Measurements from ENCODE around the gene MIPEP. TPM values are rescaled to one million over a fixed set of nuclear protein-coding genes. Genes with fewer than 3 reads are reported as not detected.

Gene MIPEP
- total RNA-seq, 2 donors from 2014 or later = 7.8 to 14.8 TPM

GRCh38 chr13:23852351-23852750, 36.8 kb downstream of the MIPEP start:
- Histone ChIP-seq H3K27ac (no peak overlapping the region), H3K9me3 (no peaks in the 10 kb centered on the region), H3K4me3 (no peak overlapping the region), H3K27me3 (no peaks in the 10 kb centered on the region), H3K4me1 (peaks cover 4% of the 10 kb centered on the region), H3K36me3 (replicated peaks in 1 of 2; ENCODE audit: insufficient read depth in 1 of 2, low read depth in 2 of 2) (peaks cover 0 to 1% of the 10 kb centered on the region in 2 donors)
- ATAC-seq (no peak), DNase-seq (no peak)
- TF ChIP-seq, protein P1, sequence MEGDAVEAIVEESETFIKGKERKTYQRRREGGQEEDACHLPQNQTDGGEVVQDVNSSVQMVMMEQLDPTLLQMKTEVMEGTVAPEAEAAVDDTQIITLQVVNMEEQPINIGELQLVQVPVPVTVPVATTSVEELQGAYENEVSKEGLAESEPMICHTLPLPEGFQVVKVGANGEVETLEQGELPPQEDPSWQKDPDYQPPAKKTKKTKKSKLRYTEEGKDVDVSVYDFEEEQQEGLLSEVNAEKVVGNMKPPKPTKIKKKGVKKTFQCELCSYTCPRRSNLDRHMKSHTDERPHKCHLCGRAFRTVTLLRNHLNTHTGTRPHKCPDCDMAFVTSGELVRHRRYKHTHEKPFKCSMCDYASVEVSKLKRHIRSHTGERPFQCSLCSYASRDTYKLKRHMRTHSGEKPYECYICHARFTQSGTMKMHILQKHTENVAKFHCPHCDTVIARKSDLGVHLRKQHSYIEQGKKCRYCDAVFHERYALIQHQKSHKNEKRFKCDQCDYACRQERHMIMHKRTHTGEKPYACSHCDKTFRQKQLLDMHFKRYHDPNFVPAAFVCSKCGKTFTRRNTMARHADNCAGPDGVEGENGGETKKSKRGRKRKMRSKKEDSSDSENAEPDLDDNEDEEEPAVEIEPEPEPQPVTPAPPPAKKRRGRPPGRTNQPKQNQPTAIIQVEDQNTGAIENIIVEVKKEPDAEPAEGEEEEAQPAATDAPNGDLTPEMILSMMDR (IDR thresholded peaks at IDR 0.05) = no peak
- intact Hi-C loops (cut with DNase I) = no loop called here
- 47 to 100% methylated on average over 1 to 2 of the region's 2 CpGs for WGBS, 2 donors

GRCh38 chr13:23851106-23851505, 38.1 kb downstream of the MIPEP start:
- intact Hi-C loops (cut with DNase I) = no loop called here
- TF ChIP-seq, protein P1 (IDR thresholded peaks at IDR 0.05) = no peak
- no peak for TF ChIP-seq POLR2A (IDR thresholded peaks at IDR 0.05)
- H3K4me1 ChIP-seq = peaks cover 4% of the 10 kb centered on the region
- DNase-seq (no peak), ATAC-seq (no peak)
- H3K9me3 ChIP-seq = no peaks in the 10 kb centered on the region
- no peak overlapping the region for H3K4me3 ChIP-seq
- H3K27ac ChIP-seq = no peak overlapping the region
- no peaks in the 10 kb centered on the region for H3K27me3 ChIP-seq
- 69 to 70% methylated on average over 2 of the region's 2 CpGs for WGBS, 2 donors
- peaks cover 0 to 1% of the 10 kb centered on the region in 2 donors for H3K36me3 ChIP-seq (replicated peaks in 1 of 2; ENCODE audit: insufficient read depth in 1 of 2, low read depth in 2 of 2)

- Histone ChIP-seq H3K27me3 (no peaks in the 10 kb centered on the region), H3K27ac (no peak overlapping the region), H3K9me3 (no peaks in the 10 kb centered on the region), H3K36me3 (replicated peaks in 1 of 2; ENCODE audit: insufficient read depth in 1 of 2, low read depth in 2 of 2) (peaks cover 0 to 1% of the 10 kb centered on the region in 2 donors), H3K4me3 (no peak overlapping the region), H3K4me1 (peaks cover 4% of the 10 kb centered on the region)
- no peak for ATAC-seq
- no peak for TF ChIP-seq POLR2A (IDR thresholded peaks at IDR 0.05)
- TF ChIP-seq, protein P1 (IDR thresholded peaks at IDR 0.05) = no peak
- DNase-seq = no peak
- 53 to 58% methylated on average over 1 of the region's 1 CpG for WGBS, 2 donors
- intact Hi-C loops (cut with DNase I) = no loop called here
Measured at GRCh38 chr13:23850134-23850533, 39.1 kb downstream of the MIPEP start.

DNA sequence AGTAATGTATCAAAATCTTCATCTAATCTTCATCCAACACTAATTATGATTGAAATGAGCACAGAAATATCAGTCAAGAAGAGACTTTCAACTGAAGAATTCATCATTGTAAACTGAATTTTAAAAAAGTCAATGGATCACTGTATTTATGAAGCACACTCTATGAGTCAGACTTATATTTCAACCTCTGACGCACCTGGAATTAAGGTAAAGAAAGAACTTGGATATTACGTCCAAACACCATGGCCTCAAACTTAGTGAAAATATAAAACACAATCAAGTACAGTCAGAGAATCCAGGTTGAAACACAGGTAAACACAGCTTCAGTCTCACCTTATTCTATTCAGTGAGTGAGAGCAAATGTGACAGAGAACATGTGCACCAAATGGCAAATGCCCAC, 39.5 kb downstream of the MIPEP start:
- WGBS, 2 donors = 95 to 96% methylated on average over 2 of the region's 2 CpGs
- Histone ChIP-seq H3K4me3 (no peak overlapping the region), H3K9me3 (no peaks in the 10 kb centered on the region), H3K4me1 (peaks cover 4% of the 10 kb centered on the region), H3K36me3 (replicated peaks in 1 of 2; ENCODE audit: insufficient read depth in 1 of 2, low read depth in 2 of 2) (peaks cover 0 to 1% of the 10 kb centered on the region in 2 donors), H3K27me3 (no peaks in the 10 kb centered on the region), H3K27ac (no peak overlapping the region)
- intact Hi-C loops (cut with DNase I) = no loop called here
- DNase-seq (no peak), ATAC-seq (no peak)
- TF ChIP-seq, protein P1 (IDR thresholded peaks at IDR 0.05) = no peak
- TF ChIP-seq POLR2A (IDR thresholded peaks at IDR 0.05) = no peak

GRCh38 chr13:23848646-23849141, 40.5 kb downstream of the MIPEP start:
- ATAC-seq (no peak), DNase-seq (no peak)
- peaks cover 0 to 1% of the 10 kb centered on the region in 2 donors for H3K36me3 ChIP-seq (replicated peaks in 1 of 2; ENCODE audit: insufficient read depth in 1 of 2, low read depth in 2 of 2)
- no peak overlapping the region for H3K27ac ChIP-seq
- H3K9me3 ChIP-seq = no peaks in the 10 kb centered on the region
- no peaks in the 10 kb centered on the region for H3K27me3 ChIP-seq
- H3K4me3 ChIP-seq = no peak overlapping the region
- TF ChIP-seq, protein P1 (IDR thresholded peaks at IDR 0.05) = no peak
- intact Hi-C loops (cut with DNase I) = no loop called here
- H3K4me1 ChIP-seq = peaks cover 4% of the 10 kb centered on the region
- WGBS, 2 donors = 73 to 81% methylated on average over 8 of the region's 8 CpGs

Data from body of pancreas (tissue), 4 donors.